Eye (tissue), 1 donor: Measurements from ENCODE around the gene EPHB1.
"Not testable (repeated sequence)": the region's sequence is repeated elsewhere in the genome, so short reads cannot be mapped to it uniquely, and the experiment has no call there.

Source experiments
- DNase-seq: peaks from one replicate; pipeline ENCODE4 v3.0.0-alpha.2; 2015

The EPHB1 gene

DNA sequence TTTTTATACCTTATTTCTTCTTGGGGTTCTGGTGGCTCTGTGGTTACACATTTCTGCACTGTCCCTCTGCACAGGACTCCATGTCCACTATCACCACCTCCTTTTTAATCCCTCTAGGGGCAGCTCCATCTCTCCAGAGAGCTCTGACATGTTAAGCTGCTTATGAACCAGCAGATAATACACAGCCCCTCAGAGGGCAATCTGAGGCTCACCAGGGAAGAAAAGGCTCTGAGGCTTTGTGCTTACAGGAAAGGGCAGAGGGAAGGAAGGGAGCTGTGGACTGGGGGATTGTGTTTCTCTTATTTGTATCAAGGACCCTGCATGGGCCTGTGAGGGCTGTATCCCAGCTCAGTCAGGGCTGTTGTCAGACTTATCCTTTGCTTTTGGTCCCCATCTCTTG lies 164.5 kb downstream of the EPHB1 start:
- DNase-seq: no peak

DNA sequence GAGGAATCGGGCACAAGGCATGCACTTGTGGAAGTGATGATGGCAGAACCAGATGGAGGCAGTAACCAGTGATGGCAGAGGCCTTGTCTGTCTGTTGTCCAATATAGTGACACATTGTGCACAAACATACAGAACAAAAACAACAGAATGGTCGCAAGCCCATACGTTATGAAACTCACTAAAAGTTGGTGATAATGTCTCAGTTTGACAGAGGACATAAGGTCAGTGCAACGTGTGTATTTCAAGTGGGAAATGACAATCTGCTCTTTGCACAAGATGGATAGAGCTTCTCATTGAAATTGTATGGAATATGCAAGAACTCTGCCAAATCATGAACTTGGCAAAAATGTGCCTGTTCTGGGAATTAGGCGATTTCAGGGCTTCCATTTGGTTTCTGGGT lies 169.2 kb downstream of the EPHB1 start:
- DNase-seq: no peak

DNA sequence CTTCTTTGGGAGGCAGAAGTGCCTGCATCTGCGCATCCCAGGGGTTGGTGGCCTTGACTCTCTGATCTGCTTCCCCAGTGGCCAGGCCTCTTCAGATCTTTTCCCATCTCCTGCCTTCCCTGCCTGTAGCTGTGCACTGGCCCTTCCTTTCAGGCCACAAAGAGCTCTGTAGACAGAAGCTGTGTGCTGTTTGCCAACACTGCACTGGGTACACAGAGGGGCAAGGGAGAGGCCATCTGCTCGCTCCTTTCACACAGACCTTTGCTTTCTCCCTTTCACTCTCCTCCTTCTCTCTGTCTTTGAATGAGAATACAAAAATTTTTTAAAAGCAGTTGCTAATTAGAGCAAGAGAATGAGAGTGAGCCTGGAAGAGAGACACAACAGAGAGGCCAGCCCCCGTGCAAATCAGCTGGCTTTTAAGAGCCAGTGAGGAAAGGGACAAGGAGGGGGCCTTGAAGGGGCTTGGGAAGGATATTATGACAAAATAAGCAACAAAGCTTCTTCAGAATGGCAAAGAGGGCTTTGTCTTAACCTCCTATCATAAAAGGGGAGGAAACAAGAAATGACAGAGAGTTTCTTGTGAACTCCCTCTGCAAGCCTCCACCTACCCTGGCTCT lies 170.9 kb downstream of the EPHB1 start:
- DNase-seq: peak; percentile 20

DNA sequence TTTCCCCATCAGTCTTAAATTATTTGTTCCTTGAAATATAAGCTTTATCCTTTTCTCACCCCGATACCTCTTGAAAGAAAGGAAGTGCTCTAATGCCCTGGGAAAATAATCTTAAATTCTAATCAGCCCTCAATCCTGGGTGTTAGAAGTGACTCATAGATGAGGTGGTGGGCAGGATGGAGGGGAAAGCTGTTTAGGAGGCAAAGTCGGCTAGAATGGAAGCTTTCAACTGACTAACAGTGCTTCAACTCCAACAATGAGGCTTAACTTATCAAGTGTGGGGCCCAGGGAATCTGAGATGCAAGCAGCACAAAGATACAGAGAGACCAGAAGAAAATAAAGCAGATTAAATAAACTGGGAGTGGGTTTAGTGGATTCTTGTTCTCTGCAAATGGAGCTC lies 175.8 kb downstream of the EPHB1 start:
- DNase-seq: no peak

DNA sequence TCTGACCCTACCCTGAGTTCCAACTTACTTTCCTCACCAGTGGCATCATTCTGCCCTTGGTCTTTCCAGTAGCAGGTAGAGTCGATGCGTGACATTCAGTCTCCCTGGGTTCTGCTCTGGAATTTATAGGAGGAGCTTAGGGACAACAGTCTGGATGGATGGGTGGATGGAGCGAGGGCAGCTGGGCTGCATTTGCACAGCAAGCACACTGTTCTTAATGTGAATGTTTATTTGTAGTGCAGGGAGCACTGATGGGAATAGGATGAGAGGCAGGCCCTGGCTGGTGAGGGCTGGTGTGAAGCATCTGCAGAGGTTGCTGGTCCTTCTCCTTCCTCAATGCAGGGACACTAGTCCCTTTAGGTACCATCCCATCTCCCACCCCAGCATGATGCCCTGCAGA lies 176.2 kb downstream of the EPHB1 start:
- DNase-seq: no peak

DNA sequence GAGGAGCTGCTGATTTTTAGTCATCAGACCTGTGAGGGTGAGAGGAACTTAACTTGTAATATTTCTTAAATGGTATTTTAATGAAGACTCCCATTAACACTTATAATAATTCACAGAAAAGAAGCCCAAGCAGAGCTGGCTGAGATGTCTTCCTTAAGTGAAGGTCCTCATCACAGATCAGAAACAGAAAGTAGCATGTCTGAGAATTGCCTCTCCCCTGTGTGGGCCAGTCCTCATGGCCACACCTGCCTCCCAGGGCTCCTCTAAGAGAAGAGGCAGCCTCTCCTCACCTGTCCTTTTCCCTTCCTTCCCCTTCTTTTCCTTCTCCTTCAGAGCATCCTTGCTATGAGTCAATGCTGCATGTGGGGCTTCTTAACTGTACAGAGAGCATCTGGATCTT lies 176.8 kb downstream of the EPHB1 start:
- DNase-seq: not testable (repeated sequence)

DNA sequence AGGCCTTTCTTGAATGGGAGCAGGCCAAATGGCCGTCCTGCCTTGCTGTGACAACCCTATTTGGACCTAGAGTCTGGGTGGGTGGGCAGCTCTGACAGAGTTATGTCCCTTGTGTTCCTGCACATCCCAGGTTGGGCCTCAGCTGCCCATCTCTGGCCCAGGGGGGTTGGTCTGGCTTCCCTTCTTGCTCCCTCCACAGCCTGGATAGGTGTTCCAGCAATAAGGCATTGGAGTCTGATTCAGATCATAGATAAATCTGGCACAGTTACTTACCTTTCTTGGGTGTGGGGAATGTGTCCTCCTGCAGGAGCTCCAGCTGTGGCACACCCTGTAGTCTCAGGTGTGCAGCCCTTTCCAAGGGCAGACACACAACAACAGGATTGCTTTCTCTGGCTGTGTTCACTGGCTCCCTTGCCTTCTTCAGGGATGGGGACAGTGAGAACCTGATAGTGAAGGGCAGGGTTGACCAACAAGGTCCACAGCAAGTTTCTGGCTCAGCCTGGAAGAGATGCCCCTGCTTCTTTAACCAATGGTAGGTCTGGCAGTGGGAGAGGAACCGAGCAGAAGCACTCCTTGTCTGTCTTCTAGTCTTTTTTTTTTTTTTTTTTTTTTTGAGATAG lies 177.9 kb downstream of the EPHB1 start:
- no peak for DNase-seq

DNA sequence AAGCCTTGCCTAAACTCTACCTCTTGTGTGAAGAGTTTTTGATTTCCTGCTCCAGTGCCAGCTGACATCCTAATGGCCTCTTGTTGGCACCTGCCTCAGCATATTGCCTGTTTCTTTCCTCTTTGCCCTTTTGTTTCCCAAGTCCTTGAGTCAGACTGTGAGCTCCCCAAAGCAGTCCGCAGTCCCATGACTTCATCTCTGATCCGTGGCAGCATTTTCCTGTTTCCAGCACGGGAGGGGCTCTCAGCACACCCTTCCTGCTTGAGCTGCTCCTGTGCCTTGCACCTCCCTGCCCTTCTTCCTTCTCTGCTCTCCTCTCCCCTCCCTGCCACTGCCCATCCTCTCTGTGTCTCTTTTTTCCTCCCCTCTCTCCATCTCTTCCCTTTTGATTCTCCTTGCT lies 179.6 kb downstream of the EPHB1 start:
- no peak for DNase-seq

DNA sequence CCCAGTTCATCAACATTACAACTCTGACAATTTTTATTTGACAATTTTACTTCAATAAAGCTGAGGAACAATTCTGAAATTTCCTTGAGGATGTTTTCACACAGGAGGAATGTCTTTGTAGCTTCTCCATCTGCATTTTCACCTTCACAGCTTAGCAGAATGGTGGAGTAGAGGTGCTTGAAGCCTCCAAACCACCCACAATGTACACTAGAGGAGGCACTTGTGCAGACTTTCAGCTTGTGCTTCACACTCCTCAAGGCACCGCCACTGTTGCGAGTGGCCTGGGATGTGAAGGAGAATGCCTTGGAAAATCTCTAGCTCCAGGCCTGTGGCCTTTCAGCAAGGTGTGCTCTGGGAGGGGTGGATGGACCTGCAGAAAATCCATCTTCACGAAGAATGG lies 181.9 kb downstream of the EPHB1 start:
- no peak for DNase-seq

DNA sequence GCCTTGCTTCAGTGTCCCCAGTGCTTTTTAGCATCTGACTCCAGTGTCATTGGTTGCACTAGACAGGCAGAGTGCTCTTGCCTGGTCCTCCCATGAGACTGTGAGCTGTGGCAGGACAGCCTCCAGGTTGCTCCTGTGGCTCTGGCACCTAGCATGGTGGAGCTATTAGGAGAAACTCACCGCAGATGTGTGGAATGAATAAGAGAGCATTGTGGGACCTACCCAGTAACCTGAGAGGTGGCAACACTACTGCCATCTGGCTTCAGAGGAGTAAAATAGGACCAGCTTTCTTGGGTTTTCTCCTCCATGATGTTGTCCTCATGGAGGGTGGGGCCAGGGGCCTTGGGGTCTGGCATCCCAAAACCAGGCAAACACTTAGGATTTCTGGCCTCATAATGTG lies 183.6 kb downstream of the EPHB1 start:
- no peak for DNase-seq

DNA sequence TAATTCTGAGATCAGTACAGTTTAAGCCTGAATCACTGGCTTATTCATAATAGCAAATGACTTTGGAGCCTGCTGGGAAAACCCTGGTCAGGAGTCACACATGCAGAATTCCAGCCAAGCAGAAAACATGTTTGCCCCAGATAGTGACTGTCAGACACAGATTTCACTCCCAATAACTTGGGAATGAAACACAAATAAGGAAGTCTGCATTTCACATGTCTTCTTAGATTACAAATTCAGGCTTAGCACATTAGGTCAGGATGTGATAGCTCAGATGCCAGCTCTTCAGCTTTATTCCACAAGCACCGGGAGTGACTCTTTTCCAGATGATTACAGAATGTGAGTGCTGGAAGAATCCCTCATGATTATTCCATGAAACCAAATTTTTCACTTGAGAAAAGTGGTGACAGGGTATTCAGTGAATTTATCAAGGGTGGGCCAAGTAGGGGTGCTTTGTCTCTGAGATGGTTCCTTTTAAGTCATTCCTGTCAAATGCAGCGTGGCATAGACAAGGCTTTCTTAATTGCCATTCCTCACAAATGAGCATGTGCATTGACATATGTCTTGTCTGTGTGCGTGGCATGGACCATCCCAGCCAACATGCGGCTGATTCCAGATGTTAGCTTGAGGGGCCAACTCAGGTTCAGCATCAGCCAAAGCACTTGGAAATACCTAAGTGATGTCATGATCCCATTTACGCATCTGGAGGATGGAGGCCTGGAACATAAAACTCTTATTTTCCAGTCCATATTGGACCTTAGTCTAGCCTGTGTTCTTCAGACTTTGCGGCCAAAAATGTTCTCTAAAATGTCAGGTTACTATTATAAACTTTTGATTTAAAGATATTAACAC lies 191.0 kb downstream of the EPHB1 start:
- DNase-seq: peak; percentile 80

DNA sequence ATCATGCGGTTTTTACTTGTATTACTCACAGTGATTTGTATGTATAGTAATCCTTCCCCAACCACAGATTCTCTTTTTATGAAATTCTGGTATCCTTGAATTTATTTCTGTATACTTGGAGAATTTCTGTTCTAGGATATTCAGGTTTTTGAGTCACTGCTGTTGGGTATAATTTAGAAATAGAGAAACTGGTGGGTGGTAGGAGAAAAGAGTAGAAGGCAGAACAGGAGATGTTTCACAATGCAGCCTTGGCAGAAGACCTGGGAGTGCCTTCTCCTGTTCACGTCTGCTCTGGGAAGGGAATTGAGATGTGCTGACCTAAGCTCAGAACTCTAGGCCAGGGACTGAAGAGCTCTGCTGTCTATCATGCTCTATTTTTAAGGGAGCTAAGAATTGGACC lies 193.6 kb downstream of the EPHB1 start:
- no peak for DNase-seq

DNA sequence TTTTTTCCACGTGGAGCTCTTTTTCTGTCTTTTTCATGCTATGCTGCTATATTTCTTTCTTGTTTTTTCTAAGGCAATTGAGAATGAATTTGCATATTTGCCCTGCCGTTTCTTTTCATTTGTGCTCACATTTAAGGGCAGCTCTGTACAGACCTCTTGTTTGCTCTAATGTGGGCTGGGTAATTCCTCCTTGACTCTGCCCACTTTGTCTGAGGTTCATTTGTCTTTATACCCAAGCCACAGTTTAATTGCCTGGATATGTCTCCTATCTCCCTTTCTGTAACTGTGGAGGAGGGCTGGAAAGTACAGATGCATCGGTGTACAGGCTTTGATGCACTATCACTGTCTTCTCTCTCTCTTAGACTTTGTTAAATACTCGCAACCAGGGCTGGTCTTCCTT lies 195.9 kb downstream of the EPHB1 start:
- DNase-seq: no peak

DNA sequence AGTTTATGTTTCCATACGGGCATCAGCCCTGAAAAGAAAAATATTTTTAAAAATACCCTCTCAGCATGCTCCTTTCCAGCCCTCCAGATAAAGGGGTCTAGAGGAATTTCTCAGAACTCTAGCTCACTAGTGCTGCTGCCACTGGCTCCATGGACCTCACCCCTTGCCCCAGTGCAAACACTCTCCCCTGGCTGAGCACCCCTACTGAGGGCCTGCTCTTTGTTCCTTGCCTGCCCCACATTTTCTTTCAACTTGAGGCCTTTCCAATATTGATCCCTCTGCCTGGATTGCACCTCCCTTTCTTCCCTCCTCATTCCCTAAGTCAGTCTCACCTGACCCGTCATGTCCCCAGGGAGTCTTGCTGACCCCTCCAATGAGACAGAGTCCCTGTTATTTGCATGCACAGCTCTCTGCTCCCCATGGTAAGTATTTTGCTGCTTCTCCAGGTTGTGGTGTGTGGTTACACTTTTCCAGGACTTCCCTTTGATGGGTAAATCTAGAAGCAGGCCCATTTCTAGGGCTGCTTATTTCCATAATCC lies 196.5 kb downstream of the EPHB1 start:
- no peak for DNase-seq

DNA sequence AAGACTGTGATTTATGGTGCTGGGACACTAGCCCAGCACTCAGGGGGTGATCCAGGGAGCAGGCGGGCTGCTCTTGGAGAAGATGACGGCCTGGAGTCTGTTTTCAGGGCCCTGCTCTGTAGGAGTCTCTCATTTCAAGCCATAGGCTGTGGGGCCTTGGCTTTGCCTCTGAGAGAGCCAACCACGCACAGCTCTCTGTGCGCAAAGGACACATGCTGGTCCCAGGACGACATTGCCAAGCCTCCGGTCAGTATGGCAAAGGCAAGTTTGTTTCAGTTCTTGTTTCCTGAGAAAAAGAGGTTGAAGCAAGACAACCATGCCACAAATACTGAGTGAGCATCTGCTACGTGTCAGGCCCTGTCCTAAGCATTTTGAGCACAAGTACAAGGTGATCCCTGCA lies 197.1 kb downstream of the EPHB1 start:
- no peak for DNase-seq

DNA sequence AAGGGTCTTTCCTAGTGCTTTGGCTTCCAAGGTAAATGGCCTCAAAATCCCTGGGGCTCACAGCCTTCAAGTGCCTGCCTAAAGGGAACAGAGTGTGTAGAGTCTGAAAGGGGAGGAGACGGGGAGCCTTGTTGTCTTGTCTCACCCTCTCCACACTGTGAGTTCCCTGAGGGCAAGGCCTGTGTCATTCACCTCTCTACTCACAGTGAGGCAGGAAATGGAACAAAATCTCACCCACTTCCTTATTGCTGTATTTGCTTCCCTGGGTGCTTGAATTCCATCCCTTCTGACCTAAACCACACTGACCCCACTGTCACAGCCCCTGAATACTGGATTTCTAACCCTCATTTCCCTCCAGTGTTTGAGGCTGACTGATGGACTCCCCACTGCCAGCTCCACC lies 197.5 kb downstream of the EPHB1 start:
- no peak for DNase-seq

DNA sequence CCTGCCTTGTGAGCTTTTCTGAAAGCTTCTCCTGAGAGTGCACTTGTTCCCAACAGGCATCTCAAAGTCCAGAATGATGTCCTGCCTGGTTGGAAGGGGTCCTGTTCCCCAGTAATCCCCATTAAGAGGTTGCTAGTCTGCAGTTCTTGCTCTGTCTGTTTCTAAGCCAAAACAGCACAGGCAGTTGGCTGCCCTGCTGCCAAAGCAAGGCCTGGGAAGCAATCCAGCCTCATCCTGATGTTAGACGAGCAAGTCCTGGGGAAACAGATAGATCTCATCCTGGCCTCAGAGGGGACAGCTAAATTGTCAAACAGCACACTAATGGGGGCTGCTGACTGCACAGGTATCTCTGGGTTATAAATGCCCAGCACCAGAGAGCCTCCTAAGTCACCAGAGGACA lies 198.0 kb downstream of the EPHB1 start:
- no peak for DNase-seq

DNA sequence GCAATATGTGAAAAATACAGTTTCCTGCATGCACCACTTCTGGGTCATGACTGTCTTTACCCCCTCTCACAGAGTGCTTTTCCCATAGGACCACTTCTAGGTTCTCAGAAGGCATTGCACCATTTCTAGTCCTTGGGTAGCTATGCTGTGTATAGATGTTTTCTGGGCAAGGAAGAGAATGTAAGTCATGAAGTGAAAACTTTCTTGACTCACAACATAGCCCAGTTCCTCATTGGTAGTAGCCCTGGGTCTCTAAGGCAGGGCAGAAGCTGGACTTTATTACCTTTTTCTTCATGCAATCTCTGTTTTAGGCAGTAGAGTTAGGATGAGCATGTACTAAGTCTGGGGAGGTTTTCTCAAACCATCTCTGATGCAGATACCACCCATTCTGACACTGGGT lies 203.1 kb downstream of the EPHB1 start:
- DNase-seq: no peak

DNA sequence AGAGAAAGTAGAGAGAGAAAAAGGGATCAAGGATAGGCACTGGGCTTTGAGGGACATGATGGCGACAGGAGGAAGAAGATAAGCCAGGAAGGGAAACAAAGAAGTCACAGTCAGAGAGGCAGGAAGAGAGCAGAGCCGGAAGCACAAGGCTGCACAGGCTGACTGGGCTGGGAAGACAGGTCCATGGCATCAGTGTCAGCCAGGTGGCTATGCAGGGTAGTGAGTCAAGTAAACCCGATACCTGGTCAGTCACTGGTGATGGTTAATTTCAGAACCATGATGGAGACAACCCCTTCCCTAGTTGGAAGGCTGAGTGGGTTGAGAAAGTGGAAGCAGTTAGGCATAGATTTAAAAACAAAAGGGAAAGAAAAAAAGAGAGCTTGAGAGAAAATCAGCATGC lies 203.8 kb downstream of the EPHB1 start:
- DNase-seq: no peak

DNA sequence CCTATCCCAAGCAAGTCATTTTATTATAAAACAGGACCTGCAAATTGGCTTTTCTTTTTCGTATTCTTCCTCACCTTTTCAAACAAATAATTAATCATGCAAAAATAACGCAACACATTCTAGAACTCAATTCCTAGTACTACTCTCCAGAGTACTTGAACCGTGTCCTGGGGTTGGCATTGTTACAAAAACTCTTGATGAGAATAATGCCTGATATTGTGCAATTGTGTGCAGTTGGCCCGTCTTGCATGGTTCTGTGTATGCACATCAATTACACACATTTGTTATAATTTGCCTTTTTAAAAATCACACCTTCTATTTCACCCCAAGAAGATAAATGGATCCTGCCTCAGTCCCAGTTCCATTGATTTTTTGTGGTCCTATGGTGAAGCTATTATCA lies 205.4 kb downstream of the EPHB1 start:
- DNase-seq: no peak

DNA sequence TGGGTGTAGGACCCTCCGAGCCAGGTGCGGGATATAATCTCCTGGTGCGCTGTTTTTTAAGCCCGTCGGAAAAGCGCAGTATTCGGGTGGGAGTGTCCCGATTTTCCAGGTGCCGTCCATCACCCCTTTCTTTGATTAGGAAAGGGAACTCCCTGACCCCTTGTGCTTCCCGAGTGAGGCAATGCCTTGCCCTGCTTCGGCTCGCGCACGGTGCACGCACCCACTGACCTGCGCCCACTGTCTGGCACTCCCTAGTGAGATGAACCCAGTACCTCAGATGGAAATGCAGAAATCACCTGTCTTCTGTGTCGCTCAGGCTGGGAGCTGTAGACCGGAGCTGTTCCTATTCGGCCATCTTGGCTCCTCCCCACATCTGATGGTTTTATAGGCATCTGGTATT lies 210.6 kb downstream of the EPHB1 start:
- DNase-seq: not testable (repeated sequence)

DNA sequence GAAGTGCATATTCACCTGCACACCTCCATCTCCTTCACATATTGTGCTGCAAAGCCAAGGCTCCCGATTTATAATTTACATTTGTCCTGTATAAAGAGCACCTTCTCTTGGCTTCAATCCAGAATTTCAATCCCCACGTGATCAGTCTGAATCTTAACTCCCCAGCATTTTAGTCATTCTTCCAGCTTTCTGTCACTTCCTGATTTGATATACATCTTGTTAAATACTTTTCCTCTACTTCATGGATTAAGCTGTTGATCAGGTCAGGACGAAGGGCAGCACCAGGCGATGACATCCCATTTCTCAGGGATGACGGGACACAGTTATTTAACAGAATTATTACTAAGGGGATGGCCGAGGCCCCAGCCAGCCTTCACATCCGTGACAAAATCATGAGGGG lies 212.5 kb downstream of the EPHB1 start:
- DNase-seq: no peak

DNA sequence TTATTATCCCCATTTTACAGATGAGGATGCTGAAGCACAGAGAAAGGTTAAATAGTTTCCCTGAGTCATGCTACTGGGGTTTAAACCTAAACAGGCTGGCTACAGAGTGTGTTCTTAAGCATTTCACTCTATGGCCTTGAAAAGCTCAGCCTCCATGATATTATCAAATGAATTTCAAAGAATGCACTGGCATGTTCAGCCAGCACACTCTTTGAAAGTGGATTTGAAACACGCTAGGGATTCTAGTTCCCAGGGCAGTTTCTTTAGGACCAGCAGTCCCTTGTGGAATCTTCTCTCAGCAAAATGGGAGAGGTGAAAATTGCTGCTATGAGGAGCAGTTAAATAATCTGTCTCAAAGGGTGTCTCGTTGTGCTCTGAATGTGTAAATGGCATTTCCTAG lies 213.3 kb downstream of the EPHB1 start:
- no peak for DNase-seq

DNA sequence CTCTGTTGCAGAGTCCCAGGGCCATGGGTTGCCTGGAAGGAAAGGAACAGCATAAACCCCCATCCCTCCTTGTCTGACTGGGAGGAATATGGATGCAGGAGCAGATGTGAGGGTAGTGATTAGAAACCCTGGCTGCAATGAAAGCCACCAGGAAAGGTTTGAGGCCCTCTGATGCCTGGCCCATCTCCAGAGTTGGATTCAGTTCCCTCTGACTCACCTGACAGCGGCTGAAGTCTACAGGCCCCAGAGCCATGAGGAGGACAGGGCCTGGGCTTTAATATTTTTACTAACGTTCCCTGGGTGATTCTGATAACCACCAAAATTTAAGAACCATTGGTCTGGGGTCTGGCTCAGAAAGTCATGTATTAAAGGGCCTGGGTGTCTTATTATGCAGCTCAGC lies 214.0 kb downstream of the EPHB1 start:
- no peak for DNase-seq
